Neural crest cell (in vitro differentiated cells): ENCODE measurements around the gene DAB2IP. TPM values are rescaled to one million over a fixed set of nuclear protein-coding genes. Genes with fewer than 3 reads are reported as not detected.

Experiments
- DNase-seq: peaks from one replicate; pipeline ENCODE4 v3.0.0; 2021; ENCODE audit warnings: low read depth, mixed read lengths, low spot score
- H3K27ac Mint-ChIP-seq: one replicate; pipeline ENCODE4 v1.8.0; 2021; ENCODE audit warnings: mild to moderate bottlenecking, mixed read lengths; ENCODE audit not compliant: unreplicated experiment
- H3K27me3 Mint-ChIP-seq: 2 replicates; pipeline ENCODE4 v1.8.0; 2021; ENCODE audit warnings: low read depth, mild to moderate bottlenecking, mixed read lengths
- H3K36me3 Mint-ChIP-seq: 2 replicates; pipeline ENCODE4 v1.8.0; 2021; ENCODE audit warnings: low read depth, mild to moderate bottlenecking, mixed read lengths
- H3K4me1 Mint-ChIP-seq: 2 replicates; pipeline ENCODE4 v1.8.0; 2021; ENCODE audit warnings: mixed read lengths
- H3K4me3 Mint-ChIP-seq: one replicate; pipeline ENCODE4 v1.8.0; 2021; ENCODE audit warnings: mild to moderate bottlenecking, mixed read lengths
- H3K9me3 Mint-ChIP-seq: 2 replicates; pipeline ENCODE4 v1.8.0; 2021; ENCODE audit warnings: mixed read lengths
- total RNA-seq: library from RNA; stranded (reverse); gene quantifications from 2 replicates; pipeline ENCODE4 v1.2.1, GENCODE V29; 2021
- TF ChIP-seq, protein P1 (sequence below): fragments of 200-600 bp; sonication (generic); conservative IDR thresholded peaks from 2 replicates; pipeline ENCODE4 v1.5.0; 2021; ENCODE audit warnings: antibody characterized with exemption, mild to moderate bottlenecking

The DAB2IP gene
- total RNA-seq, 1 donor from 2014 or later, result 48.3 TPM

DNA sequence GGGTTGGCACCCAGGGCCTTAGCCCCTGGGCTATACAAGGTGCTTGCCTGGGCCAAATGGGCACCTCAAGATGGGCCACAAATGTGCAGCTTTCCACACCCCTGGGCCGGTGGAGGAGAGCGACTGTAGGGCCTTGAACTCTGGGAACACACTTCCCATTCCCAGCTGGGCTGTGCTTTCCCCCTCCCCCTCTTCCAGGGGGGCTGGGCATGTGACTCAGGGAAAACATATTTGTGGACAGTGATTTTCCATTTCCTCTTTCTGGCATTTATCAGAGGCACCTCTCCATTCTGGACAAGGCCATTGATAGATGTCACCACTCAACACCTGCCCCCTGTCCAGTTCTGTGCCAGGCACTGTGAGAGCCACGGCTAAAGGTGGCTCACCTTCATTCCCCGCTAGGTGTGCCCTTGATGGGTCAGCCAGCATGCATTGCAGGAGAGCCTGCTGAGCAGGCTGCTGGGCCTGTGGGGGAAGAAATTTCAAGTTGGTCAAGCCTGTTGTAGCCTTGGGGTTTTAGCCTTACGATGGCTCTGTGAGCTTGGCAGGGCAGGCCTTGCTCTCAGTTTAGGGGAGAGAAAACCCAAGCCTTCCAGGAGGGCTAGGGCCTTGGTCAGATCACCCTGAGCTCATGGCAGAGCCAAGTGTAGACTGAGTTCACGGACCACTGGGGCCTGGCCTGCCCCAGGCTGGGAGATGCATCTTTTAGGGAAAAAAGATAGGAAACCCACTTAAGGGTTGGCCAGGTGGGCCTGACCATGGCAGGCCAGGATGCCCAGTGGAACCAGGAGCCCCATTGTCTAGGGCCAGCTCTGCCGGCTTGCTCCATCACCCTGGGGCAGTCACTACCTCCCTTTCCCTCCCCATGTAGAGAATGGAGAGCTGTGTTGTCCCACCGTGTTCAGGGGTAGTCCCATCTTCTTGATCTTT is 113.9 kb downstream of the DAB2IP start:
- TF ChIP-seq, protein P1, sequence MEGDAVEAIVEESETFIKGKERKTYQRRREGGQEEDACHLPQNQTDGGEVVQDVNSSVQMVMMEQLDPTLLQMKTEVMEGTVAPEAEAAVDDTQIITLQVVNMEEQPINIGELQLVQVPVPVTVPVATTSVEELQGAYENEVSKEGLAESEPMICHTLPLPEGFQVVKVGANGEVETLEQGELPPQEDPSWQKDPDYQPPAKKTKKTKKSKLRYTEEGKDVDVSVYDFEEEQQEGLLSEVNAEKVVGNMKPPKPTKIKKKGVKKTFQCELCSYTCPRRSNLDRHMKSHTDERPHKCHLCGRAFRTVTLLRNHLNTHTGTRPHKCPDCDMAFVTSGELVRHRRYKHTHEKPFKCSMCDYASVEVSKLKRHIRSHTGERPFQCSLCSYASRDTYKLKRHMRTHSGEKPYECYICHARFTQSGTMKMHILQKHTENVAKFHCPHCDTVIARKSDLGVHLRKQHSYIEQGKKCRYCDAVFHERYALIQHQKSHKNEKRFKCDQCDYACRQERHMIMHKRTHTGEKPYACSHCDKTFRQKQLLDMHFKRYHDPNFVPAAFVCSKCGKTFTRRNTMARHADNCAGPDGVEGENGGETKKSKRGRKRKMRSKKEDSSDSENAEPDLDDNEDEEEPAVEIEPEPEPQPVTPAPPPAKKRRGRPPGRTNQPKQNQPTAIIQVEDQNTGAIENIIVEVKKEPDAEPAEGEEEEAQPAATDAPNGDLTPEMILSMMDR, result no peak
- H3K36me3 Mint-ChIP-seq, result peaks cover 11% of the 10 kb centered on the region

DNA sequence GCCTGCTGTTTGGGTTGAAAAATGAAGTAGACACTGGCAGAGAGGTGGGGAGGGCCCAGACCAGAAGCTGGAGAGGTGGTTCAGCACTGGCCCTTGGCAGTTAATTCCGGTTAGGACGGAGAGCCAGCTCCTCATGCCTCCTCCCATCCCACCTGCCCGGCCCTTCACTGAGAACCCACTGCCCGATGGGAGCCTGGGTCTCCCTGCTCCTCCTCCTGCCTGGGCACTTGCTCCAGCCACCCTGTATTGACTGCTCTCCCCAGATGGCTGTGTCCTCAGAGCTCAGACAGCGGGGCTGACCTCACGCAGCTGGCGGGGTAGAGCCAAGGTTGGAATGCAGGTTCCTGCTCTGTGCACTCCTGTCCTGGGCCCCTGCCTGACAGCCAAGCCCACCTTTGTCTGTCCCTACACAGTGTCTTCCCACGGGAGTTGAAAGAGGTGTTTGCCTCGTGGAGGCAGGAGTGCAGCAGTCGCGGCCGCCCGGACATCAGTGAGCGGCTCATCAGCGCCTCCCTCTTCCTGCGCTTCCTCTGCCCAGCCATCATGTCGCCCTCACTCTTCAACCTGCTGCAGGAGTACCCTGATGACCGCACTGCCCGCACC is 114.7 kb downstream of the DAB2IP start:
- peaks cover 9% of the 10 kb centered on the region for H3K36me3 Mint-ChIP-seq
- no peak overlapping the region for H3K27ac Mint-ChIP-seq
- TF ChIP-seq, protein P1, result no peak
- H3K4me3 Mint-ChIP-seq, result no peak overlapping the region
- no peak for DNase-seq
- no peaks in the 10 kb centered on the region for H3K9me3 Mint-ChIP-seq
- no peaks in the 10 kb centered on the region for H3K27me3 Mint-ChIP-seq
- no peaks in the 10 kb centered on the region for H3K4me1 Mint-ChIP-seq

More for the DNA sequence above, 113.9 kb downstream of the DAB2IP start:
- Mint-ChIP-seq H3K4me3 (no peak overlapping the region), H3K4me1 (no peaks in the 10 kb centered on the region), H3K9me3 (no peaks in the 10 kb centered on the region), H3K27me3 (no peaks in the 10 kb centered on the region), H3K27ac (no peak overlapping the region)
- no peak for DNase-seq

DNA sequence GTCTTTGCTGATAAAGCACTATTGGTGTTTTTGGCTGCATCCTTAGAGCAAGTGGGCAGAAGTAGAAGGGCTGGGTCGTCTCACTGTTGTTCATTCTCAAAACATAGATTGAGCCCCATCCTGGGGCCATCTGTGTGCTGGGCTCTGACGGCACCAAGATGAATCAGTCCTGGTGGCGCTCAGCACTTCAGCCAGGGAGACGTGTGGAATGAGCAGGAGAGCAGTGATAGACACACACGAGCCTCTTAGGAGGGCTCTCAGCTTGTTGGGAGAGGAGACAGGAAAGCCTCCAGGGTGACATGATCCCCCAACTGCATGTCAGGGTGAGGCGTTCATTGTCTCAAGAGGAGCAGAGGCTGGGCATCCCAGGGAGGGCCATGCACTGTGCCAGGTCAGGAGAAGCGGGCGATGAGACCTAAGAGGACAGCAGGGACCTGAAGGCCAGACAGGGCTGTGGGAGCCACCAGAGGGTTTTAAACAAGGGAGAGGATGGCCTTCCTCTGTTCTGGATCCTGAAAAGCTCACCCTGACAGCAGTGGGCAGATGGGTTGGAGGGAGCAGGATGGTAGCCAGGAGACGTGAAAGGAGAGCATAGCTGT is 115.8 kb downstream of the DAB2IP start:
- peak overlapping the region; percentile 87 for H3K27ac Mint-ChIP-seq
- no peaks in the 10 kb centered on the region for H3K27me3 Mint-ChIP-seq
- H3K4me1 Mint-ChIP-seq, result no peaks in the 10 kb centered on the region
- peak overlapping the region; percentile 27 for H3K4me3 Mint-ChIP-seq
- TF ChIP-seq, protein P1, result no peak
- H3K36me3 Mint-ChIP-seq, result peaks cover 9% of the 10 kb centered on the region
- no peaks in the 10 kb centered on the region for H3K9me3 Mint-ChIP-seq
- no peak for DNase-seq

DNA sequence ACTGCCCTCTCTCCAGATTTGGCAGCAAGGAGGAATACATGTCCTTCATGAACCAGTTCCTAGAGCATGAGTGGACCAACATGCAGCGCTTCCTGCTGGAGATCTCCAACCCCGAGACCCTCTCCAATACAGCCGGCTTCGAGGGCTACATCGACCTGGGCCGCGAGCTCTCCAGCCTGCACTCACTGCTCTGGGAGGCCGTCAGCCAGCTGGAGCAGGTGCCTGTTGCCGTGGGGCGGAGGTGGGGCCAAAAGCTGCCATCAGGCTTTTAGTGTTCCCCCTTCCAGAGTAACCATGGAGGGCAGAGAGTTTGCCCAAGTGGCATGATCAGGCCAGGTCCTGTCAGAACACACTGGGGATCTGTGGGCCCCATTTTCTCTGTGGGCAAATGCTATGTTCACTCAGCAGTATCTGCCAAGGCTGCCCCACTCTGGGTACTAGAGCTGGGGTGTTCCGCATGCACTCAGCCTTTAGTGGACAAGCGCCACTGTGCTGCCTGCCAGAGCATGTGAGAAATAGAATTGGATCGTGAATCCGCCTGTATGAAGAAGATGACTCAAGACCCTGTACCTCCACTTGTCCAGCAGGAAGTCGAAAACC is 117.1 kb downstream of the DAB2IP start:
- Mint-ChIP-seq H3K27ac (no peak overlapping the region), H3K9me3 (no peaks in the 10 kb centered on the region), H3K4me3 (no peak overlapping the region)

DNA sequence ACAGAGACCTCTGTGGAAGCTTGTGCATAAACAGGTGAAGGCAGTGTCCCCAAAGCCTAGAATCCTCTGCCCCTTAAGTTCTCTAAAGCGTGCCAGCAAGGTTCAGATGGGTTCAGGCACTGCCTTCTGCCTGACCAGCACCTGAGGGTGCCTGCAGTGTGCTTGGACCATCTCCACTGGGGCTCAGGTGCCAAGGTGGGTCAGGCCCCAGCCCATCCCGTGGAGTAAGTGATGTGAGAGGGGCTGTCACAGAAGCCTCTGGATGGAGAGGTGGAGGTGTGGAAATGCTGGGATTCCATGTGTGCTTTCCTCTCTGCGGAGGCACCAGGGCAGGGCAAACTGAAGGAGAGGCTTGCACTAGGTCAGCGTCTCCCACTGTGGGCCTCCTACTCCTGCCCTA is 118.5 kb downstream of the DAB2IP start:
- peaks cover 9% of the 10 kb centered on the region for H3K36me3 Mint-ChIP-seq
- H3K4me1 Mint-ChIP-seq, result no peaks in the 10 kb centered on the region
- H3K9me3 Mint-ChIP-seq, result no peaks in the 10 kb centered on the region
- H3K27ac Mint-ChIP-seq, result no peak overlapping the region
- TF ChIP-seq, protein P1, result no peak
- H3K27me3 Mint-ChIP-seq, result no peaks in the 10 kb centered on the region
- no peak overlapping the region for H3K4me3 Mint-ChIP-seq
- no peak for DNase-seq

More for the DNA sequence above, 117.1 kb downstream of the DAB2IP start:
- TF ChIP-seq, protein P1, result no peak
- Mint-ChIP-seq H3K36me3 (peaks cover 9% of the 10 kb centered on the region), H3K4me1 (no peaks in the 10 kb centered on the region), H3K27me3 (no peaks in the 10 kb centered on the region)
- DNase-seq, result no peak
